ENCODE results near the gene XYLT1.

Gene XYLT1

DNA sequence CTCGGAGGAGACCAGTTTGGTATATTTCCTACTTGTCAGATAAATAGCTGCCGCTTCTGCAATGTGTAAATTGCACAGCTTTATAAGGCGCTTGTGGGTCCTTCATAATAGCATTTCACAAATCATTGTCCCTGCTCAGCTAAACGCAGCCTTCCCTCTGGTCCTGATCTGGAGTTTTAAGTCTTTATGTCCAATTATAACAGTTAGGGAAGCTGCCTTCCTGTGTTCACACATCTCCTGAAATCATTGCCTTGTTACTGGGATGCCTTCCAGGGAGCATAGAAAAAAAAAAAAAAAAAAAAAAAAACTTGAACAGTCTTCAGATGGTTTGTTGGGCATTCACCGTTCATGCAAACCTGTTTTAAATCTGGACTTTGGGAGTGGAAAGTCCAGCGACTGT lies 342.0 kb downstream of the XYLT1 start:
- no peak for DNase-seq

GRCh38 chr16:17126156-17126555 lies 344.6 kb downstream of the XYLT1 start:
- no peak for DNase-seq

- no peak for DNase-seq
Observed at GRCh38 chr16:17125671-17126070, 345.1 kb downstream of the XYLT1 start.

DNA sequence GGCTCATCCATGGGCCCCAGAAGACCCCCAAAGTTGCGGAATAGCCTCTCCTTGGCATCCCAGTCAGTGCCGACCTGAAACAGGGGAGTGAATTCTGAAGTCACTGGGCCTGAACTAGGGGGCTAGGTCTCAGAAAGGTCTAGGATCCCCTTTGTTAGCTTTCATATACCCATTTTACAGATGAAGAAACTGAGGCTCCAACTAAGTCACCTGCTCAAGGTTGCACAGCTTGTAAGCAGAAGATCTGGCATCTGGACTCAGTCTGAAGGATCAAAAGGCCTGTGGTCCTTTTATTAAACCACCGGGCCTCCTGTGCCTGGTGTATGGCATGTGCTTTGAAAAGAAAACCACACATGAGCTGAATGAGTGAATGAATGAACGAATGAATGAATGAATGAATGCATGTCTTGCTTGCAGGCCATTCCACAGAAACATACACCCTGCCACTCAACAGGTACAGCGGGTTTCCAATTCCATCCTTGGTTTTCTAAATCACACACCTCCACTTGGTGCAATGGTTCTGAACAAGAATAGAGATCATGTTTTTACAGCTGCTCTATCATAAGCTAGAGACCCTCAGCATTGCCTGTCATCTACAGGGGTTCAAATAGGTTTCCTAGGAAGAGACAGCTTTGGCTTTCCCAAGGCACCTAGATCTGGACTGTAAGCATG lies 352.7 kb downstream of the XYLT1 start:
- no peak for DNase-seq

DNA sequence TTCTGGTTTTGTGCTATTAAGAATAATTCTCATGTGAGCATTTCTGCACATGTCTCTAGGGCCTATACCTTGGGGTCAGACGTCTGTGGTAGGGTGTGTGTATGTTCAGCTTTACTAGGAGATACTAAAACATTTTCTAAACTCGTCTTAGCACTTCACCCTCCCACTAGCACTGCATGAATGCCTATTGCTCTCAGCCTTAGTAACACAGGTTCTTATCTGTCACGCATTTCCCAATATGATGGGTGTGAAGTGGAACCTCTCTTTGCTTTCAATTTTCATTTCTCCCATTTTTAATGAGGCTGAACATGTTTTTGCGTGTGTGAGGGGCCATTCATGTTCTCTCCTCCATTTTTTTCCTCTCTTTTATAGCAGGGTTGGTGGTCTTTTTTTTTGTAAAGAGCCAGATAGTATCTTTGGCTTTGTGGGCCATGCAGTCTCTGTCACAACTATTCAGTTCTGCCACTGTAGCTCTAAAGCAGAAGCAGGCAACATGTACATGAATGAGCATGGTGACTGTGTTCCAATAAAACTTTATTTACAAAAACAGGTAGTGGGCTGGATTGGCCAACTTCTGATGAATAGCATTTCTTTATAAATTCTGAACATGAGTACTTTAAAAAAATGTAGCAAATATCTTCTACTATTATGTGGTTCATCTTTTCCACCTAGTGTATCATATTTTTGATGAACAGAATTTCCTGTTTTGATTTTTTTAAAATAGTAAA lies 354.0 kb downstream of the XYLT1 start:
- no peak for DNase-seq

- no peak for DNase-seq
Observed at GRCh38 chr16:17109413-17109812, 361.3 kb downstream of the XYLT1 start.

DNA sequence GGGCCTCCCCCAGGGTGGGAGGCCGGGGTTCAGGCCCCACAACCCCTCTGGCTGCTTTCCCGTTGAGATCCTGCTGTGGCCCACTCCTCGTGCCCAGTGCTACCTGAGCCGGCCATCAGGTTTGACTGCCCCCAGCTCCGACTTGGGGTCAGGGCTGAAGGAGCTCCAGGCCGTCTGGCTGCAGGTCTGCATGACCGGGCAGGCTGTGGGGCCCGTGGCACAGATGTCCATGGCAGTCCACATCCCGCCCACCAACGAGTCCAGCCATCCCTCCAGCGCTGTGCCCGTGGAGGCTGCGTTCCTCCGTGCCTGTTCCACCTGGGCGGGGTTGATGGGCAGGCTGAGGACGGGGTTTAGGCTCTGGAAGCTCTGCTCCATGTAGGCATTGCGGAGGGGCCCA lies 362.2 kb downstream of the XYLT1 start:
- no peak for DNase-seq

GRCh38 chr16:17107450-17107849 lies 363.3 kb downstream of the XYLT1 start:
- no peak for DNase-seq

GRCh38 chr16:17106243-17106791 lies 364.4 kb downstream of the XYLT1 start:
- peak; percentile 53 to 68 (median 60) for DNase-seq

DNA sequence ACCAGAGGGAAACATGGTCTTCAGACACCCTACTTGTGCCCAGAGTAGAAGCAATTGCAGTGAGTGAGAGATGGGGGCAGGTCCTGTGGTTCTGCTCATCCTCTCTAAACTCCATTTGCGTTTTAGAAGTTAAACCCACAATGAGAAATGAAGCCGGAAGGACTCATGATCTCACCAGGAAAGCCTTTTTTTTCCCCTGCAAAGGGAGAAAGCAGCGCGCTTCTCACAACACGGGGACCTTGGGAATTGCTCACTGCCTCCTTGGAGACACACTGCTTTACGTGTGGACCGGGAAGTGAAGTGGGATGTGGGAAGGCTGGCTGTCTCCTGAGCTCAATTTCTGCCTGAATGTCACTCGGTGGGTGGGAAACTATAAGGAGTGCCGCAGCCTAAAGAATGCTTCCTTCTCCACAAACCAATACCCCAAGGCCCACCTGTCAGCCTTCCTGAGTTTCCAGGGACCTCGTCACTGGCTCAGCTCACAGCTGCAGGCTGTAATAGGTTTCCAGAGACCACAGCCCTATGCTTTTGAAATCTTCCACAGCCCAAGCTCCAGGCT lies 365.4 kb downstream of the XYLT1 start:
- DNase-seq, result peak in 1 of 3 donors; percentile 6

GRCh38 chr16:17104654-17105053 lies 366.1 kb downstream of the XYLT1 start:
- DNase-seq, result no peak

GRCh38 chr16:17103216-17103615 lies 367.5 kb downstream of the XYLT1 start:
- no peak for DNase-seq

DNA sequence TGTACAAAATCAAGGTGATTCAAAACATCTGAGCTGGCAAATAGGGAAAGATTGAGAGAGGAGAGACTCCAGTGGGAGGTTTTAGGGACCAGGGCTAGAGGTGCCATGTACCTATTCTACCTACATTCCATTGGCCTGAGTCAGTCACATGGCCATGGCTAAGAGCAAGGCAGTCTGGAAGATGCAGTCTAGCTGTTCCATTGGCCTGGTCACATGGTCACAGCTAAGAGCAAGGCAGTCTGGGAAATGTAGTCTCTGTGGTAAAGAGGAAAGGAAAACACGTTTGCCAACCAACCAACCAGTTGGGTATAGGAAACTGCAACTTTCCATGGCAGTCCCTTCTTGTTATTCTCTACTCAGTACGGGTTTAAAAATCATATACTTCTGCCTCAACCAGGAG lies 369.1 kb downstream of the XYLT1 start:
- DNase-seq, result peak in 1 of 3 donors; percentile 4

GRCh38 chr16:17098685-17099084 lies 372.1 kb downstream of the XYLT1 start:
- DNase-seq, result no peak

- no peak for DNase-seq
Observed at GRCh38 chr16:17084130-17084529, 386.6 kb downstream of the XYLT1 start.

DNA sequence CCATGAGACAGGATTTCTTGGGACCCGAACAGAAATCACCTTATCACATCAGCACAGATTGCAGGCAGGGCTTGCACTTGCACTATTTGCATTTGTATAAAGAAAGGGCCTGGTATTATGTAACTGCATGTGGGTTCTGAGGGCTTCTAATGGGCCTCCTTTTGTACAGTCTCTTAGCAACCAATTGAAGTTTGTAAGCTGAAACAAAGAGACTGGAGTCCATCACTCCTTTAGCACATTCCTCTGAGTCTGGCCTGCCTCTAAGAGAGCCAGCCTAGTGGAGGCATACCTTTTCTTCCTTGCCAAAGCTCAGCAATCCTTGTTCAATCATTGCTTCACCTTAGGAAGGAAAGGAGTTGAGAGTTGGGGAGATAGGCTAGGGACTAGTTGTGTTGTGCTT lies 387.1 kb downstream of the XYLT1 start:
- DNase-seq, result no peak

DNA sequence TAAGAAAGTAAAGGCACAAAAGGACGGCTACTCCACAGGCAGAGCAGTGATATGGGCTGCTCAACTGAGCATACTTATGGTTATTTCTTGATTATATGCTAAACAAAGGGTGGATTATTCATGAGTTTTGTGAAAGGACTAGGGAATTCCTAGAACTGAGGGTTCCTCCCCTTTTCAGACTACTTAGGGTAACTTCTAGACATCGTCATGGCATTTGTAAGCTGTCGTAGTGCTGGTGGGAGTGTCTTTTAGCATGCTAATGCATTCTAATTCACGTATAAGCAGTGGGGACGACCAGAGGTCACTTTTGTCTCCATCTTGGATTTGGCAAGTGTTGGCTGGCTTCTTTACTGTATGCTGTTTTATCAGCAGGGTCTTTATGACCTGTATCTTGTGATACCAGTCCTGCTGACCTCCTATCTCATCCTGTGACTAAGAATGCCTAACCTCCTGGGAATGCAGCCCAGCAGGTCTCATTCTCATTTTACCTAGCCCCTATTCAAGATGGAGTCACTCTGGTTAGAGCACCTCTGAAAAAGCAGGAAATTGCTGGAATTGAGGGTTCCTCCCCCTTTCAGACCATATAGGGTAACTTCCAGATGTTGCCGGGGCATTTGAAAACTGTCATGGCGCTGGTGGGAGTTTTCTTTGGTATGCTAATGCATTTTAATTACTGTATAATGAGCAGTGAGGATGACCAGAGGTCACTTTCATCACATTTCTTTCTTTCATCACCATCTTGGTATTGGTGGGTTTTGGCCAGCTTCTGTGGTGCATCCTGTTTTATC lies 388.5 kb downstream of the XYLT1 start:
- DNase-seq, result no peak

DNA sequence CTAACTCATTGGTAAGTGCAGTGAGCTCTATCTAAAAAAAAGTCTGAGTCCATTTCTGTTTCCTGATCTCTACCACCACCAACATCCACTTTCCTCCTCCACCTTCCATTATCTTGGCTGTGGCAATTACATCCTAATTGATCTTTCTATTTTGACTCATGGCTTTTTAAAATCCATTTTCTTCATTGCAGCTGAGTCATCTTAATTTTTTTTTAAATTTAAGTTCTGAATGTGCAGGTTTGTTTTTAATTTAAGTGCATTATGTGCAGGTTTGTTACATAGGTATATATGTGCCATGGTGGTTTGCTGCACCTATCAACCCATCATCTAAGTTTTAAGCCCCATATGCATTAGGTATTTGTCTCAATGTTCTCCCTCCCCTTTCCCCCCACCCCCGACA lies 390.7 kb downstream of the XYLT1 start:
- DNase-seq, result no peak

- no peak for DNase-seq
Observed at GRCh38 chr16:17078931-17079631, 391.7 kb downstream of the XYLT1 start.

- DNase-seq, result no peak
Observed at GRCh38 chr16:17076818-17077498, 393.8 kb downstream of the XYLT1 start.

DNA sequence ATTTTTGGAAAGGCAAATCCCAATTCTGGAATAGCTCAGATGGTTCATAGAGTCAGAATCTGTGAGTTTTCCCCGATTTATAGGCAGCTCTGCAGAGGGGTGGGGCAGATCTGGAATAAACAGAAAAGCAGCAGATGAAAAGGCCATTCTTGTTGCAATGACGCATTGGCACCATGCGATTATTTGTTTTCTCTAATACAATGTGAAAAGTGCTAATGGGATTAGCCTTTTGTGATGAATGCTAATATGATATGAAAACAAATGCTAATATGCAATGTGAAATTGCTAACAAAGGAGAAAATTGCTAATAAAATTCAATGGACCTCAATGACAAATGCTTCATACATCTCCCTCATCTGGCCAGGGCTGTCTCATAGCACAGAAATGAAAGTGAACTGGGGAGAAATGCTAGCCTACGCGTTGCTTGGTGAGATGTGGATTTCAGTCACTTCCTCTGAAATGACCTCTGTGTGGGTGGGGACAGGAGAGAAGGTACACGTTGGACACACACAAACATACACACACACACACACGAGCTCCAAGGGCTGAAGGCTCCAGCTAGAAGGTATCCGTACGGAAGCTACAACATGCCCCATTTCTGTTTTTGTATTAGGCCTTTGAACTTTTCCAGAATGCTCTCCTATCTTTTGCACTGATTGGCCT lies 394.5 kb downstream of the XYLT1 start:
- DNase-seq, result peak; percentile 31 to 53 (median 49)
